Naive thymus-derived CD8-positive, alpha-beta T cell (primary cell): Measurements from ENCODE around the gene ADGRV1. TPM values are rescaled to one million over a fixed set of nuclear protein-coding genes. Genes with fewer than 3 reads are reported as not detected.

Experiments used
- ATAC-seq, 2 donors: fragments of 150-1000 bp; cut with Tn5 transposase in 1 of 2; sonication (Bioruptor Pico), chemical (Tn5 transposase) in 1 of 2; 1 replicate in 1 of 2; 2 replicates in 1 of 2; pipeline ENCODE4 v1.10.0; 2021; ENCODE audit warnings: mild to moderate bottlenecking in 2 of 2, moderate library complexity in 2 of 2
- POLR2A ChIA-PET: fragments of 350-600 bp; sonication (Branson Sonifier 250); formaldehyde crosslinking; loops from one replicate; lab custom pipeline; 2021; ENCODE audit warnings: antibody characterized with exemption; lab: Charles Lee
- DNase-seq, 10 donors: peaks; one replicate each; pipeline versions ENCODE4 v3.0.0 to v3.0.0-alpha.2; 2020 to 2022
- H3K27ac Mint-ChIP-seq, 10 donors: one replicate each; pipeline ENCODE4 v1.8.0; 2020 to 2022; ENCODE audit warnings: mild to moderate bottlenecking in 10 of 10, mixed read lengths in 10 of 10, moderate library complexity in 4 of 10, inconsistent platforms in 1 of 10
- H3K27me3 Mint-ChIP-seq, 5 donors: one replicate each; pipeline ENCODE4 v1.8.0; 2021 to 2022; ENCODE audit warnings: mixed read lengths in 5 of 5
- H3K36me3 Mint-ChIP-seq, 3 donors: one replicate each; pipeline ENCODE4 v1.8.0; 2020 to 2022; ENCODE audit warnings: mixed read lengths in 3 of 3, mild to moderate bottlenecking in 2 of 3, inconsistent platforms in 1 of 3
- H3K4me1 Mint-ChIP-seq, 4 donors: one replicate each; pipeline ENCODE4 v1.8.0; 2021 to 2022; ENCODE audit warnings: mixed read lengths in 4 of 4
- H3K4me3 Mint-ChIP-seq, 10 donors: one replicate each; pipeline ENCODE4 v1.8.0; 2020 to 2022; ENCODE audit warnings: mild to moderate bottlenecking in 10 of 10, mixed read lengths in 10 of 10, moderate library complexity in 6 of 10, inconsistent platforms in 1 of 10
- H3K9me3 Mint-ChIP-seq, 9 donors: one replicate each; pipeline ENCODE4 v1.8.0; 2020 to 2022; ENCODE audit warnings: mixed read lengths in 9 of 9, mild to moderate bottlenecking in 3 of 9, inconsistent platforms in 1 of 9, moderate library complexity in 1 of 9
- polyA plus RNA-seq, 3 donors: library from polyadenylated mRNA; unstranded; fragments of 300-500 nt; fragmentation: Illumina TruSeq; gene quantifications; one replicate each; pipeline ENCODE4 v1.2.3, GENCODE V29; 2021
- total RNA-seq, 8 experiments: library from RNA in 2 of 8; stranded (reverse) in 2 of 8; gene quantifications; one replicate each; pipeline ENCODE4 v1.2.3 and lab custom pipeline; 2021 to 2026

ADGRV1 gene
- total and polyA plus RNA-seq, 5 experiments from 2014 or later, result 0.08 to 0.37 (median 0.13) TPM; not detected in 2

DNA sequence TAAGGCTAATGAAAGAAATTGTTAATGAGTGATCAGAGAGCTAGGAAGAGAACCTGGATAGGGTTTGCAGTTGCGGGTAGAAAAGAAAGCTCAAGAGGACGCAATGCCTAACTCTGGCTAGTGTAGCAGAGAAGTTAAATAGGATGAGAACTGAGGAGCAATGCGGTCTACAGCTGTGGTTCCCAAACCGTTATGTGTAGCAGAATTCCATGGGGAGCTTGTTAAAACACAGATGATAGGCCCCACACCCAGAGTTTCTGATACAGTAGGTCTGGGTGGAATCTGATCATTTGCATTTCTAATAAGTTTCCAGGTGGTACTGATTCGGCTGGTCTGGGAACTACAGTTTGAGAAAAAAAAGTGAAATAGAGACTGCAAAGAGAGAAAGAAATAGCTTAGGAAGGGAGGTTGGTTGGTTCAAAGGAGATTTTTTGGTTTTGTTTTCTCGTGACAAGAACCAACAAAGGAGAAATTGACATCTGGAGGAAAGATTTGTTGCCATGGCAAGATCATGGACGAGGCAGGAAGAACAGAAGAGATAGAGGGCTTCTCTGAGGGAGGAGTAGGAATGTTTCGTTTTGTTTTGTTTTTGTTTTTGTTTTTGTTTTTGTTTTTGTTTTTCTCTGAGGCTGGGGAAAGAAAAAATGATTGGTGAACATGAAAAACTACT lies 548.4 kb downstream of the ADGRV1 start:
- no peak overlapping the region for H3K27ac Mint-ChIP-seq
- no peak for DNase-seq
- ATAC-seq, result no peak
- H3K36me3 Mint-ChIP-seq, result peaks cover 0 to 8% (median 0%) of the 10 kb centered on the region in 3 donors
- POLR2A ChIA-PET, result no interaction called here
- H3K9me3 Mint-ChIP-seq, result peaks cover 0 to 6% (median 0%) of the 10 kb centered on the region in 9 donors
- H3K4me3 Mint-ChIP-seq, result no peak overlapping the region
- no peaks in the 10 kb centered on the region for H3K4me1 Mint-ChIP-seq
- peaks cover 1 to 10% (median 4%) of the 10 kb centered on the region in 5 donors for H3K27me3 Mint-ChIP-seq

DNA sequence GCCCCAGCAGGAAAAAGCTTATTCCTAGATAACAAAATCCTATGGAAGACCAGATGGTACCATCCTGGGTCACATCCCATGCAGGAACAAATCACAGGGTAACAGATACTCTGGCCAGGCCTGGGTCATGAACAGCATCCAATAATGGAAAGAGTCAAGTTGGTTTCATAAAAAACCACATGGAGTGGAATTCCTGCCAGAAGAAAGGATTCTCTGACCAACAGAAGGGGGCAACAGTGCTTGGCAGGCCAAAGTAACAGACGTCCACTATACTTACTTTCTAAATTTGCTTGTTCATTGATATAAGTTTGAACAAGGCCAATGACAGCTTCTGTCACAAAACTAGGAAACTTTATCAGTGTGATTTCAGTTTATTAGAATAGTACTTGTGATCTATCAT lies 551.0 kb downstream of the ADGRV1 start:
- Mint-ChIP-seq H3K4me3 (no peak overlapping the region), H3K4me1 (peaks cover 0 to 2% (median 0%) of the 10 kb centered on the region in 4 donors), H3K27ac (no peak overlapping the region), H3K27me3 (peaks cover 1 to 10% (median 5%) of the 10 kb centered on the region in 5 donors), H3K9me3 (peaks cover 0 to 6% (median 0%) of the 10 kb centered on the region in 9 donors), H3K36me3 (peaks cover 0 to 8% (median 0%) of the 10 kb centered on the region in 3 donors)
- ATAC-seq (no peak), DNase-seq (no peak)
- POLR2A ChIA-PET, result no interaction called here

DNA sequence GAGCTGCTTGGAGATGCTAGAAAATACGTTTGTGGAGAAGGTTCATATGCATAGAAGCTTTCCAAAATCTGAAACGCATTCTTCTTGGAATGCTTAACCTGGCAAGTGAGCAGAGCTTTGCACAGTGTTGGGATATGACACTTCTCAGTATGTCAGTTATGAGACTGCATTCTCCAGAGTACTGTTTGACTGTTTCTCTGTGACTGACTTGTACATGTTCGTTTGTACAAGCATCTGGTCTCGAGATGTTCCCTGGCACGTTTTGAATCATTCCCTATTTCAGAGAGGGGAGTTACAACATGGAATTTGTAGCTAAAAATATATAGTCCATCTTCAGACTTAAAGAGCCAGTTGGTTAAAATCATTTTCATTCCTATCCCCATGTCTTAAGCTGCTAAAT lies 552.1 kb downstream of the ADGRV1 start:
- H3K27ac Mint-ChIP-seq, result peak overlapping the region in 1 of 10 donors; percentile 26
- H3K9me3 Mint-ChIP-seq, result peaks cover 0 to 3% (median 0%) of the 10 kb centered on the region in 9 donors
- DNase-seq, result no peak
- peaks cover 1 to 10% (median 5%) of the 10 kb centered on the region in 5 donors for H3K27me3 Mint-ChIP-seq
- H3K36me3 Mint-ChIP-seq, result peaks cover 0 to 8% (median 0%) of the 10 kb centered on the region in 3 donors
- peaks cover 0 to 6% (median 0%) of the 10 kb centered on the region in 4 donors for H3K4me1 Mint-ChIP-seq
- POLR2A ChIA-PET, result no interaction called here
- no peak for ATAC-seq
- H3K4me3 Mint-ChIP-seq, result no peak overlapping the region

DNA sequence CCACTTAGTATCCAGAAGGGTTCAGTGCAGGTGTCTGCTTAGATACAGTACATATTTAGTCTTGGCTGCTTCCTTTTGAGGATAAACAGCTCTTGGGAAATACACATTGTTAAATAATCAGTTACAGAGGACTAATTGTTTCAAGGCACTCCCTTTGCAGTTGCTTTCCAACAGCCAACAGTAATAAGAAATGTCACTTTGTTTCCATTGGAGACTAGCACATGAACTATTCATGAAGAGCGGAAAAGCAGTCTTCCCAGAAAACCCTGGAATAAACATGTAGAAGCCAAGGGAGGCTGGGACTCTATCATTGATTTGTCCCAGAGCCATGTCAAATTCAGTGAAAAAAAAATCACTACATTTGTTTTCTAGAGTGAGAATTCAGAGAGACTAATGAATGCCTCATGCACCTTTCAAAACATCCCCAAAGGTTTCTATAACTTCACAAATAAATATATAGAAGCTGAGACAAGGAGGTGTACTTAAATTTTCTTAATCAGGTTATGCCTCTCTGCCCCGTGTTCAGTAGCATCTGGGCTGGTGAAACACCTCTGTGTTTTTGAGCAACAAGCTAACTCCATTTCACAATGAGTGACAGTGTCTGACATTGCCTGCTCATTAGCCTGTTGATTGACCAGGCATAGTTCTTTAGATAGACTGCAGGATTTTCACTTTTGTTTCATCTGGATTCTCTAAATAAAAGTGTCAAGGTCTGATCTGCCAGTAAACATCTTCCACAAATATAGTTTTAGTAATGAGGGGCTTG lies 553.1 kb downstream of the ADGRV1 start:
- Mint-ChIP-seq H3K4me3 (no peak overlapping the region), H3K27me3 (peaks cover 1 to 10% (median 4%) of the 10 kb centered on the region in 5 donors), H3K9me3 (peaks cover 0 to 1% (median 0%) of the 10 kb centered on the region in 9 donors), H3K27ac (peak overlapping the region in 1 of 10 donors; percentile 40), H3K4me1 (peaks cover 0 to 6% (median 0%) of the 10 kb centered on the region in 4 donors), H3K36me3 (peaks cover 0 to 5% (median 0%) of the 10 kb centered on the region in 3 donors)
- ATAC-seq (no peak), DNase-seq (no peak)
- POLR2A ChIA-PET, result no interaction called here

DNA sequence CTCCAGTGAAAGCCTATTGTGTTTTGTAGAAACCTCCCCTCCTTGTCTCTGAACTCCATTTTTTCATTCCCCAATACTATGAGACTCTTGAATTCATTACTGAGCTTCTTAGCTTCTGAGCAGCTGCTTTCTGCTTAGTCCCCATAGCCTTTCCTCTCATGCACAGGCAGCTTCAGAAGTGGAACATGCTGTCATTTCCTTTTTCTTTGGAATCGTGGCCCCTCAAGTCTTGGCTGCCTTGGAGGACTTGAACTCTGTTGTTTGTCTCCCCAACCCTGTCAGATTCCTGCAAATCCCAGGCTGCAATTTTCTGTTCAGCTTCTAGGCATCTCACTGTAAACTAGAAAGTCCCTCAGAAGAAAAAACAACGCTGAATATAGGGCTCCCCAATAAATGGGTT lies 556.1 kb downstream of the ADGRV1 start:
- H3K4me1 Mint-ChIP-seq, result peaks cover 0 to 6% (median 0%) of the 10 kb centered on the region in 4 donors
- no peaks in the 10 kb centered on the region for H3K36me3 Mint-ChIP-seq
- POLR2A ChIA-PET, result no interaction called here
- no peak overlapping the region for H3K4me3 Mint-ChIP-seq
- DNase-seq, result no peak
- no peaks in the 10 kb centered on the region for H3K9me3 Mint-ChIP-seq
- no peak overlapping the region for H3K27ac Mint-ChIP-seq
- peaks cover 3 to 10% (median 4%) of the 10 kb centered on the region in 5 donors for H3K27me3 Mint-ChIP-seq
- no peak for ATAC-seq

DNA sequence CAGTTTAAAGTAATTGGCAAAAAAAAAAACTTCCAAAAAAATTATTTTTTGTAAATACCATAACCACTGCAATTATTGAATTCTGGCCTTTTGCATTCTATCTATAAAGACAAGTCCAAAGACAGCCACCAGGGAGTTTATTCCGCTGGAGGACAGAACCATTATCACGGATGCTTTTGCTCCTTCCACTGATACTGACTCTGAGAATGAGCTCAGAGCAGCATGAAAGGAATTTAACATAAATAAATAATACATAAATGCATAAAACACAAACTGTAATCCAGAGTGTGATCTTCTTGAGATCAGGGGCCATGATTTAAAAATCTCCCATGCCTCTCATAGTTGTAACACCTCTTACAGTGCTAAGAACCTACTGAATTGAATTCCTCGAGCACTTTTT lies 559.8 kb downstream of the ADGRV1 start:
- Mint-ChIP-seq H3K4me1 (peaks cover 0 to 6% (median 0%) of the 10 kb centered on the region in 4 donors), H3K9me3 (no peaks in the 10 kb centered on the region), H3K4me3 (no peak overlapping the region), H3K27ac (no peak overlapping the region), H3K36me3 (no peaks in the 10 kb centered on the region), H3K27me3 (peaks cover 0 to 1% (median 0%) of the 10 kb centered on the region in 5 donors)
- POLR2A ChIA-PET, result no interaction called here
- ATAC-seq (no peak), DNase-seq (no peak)

DNA sequence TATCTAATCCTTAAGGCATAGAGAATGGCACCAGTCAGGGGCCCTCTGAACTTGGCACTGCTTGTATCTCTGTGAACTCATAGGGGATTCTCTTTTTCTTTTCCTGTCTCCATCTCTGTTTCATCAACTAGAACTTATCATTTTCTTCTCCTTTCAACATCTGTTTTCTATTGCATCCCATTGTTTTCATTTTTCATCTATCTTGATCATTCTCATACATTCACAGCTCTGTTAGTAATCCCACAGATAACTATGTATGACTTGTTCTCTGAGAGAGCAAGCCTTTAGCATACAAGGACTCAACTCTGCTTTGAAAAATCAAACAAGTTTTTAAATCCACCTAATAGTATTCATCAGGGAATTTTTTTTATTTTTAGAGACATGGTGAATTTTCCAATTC lies 560.2 kb downstream of the ADGRV1 start:
- H3K4me3 Mint-ChIP-seq, result no peak overlapping the region
- H3K27ac Mint-ChIP-seq, result no peak overlapping the region
- no peaks in the 10 kb centered on the region for H3K9me3 Mint-ChIP-seq
- POLR2A ChIA-PET, result no interaction called here
- peaks cover 0 to 1% (median 0%) of the 10 kb centered on the region in 5 donors for H3K27me3 Mint-ChIP-seq
- no peak for ATAC-seq
- H3K36me3 Mint-ChIP-seq, result no peaks in the 10 kb centered on the region
- DNase-seq, result no peak
- peaks cover 0 to 6% (median 0%) of the 10 kb centered on the region in 4 donors for H3K4me1 Mint-ChIP-seq

DNA sequence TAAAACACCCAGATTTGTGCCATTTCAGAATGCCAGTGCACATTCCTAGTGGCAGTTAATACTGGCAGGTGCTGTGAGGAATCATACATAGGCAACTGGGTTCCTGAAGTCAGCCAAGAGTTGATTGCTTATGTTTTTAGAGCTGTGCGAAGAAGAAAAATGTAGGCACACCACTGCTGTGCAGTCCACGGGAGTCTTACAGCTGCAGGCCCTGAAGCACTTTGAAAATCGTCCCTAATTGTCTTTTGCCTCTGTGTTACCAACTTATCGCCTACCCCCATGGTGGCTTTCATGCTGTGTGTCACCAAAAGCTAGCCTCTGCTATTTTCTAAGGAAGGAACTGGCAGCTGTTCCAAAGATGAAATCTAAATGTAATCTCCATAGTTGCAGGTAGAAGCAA lies 560.6 kb downstream of the ADGRV1 start:
- Mint-ChIP-seq H3K36me3 (no peaks in the 10 kb centered on the region), H3K27ac (peak overlapping the region in 1 of 10 donors; percentile 23), H3K4me1 (peaks cover 0 to 6% (median 0%) of the 10 kb centered on the region in 4 donors), H3K9me3 (no peaks in the 10 kb centered on the region), H3K27me3 (peaks cover 0 to 1% (median 0%) of the 10 kb centered on the region in 5 donors), H3K4me3 (no peak overlapping the region)
- DNase-seq (no peak), ATAC-seq (no peak)
- POLR2A ChIA-PET, result no interaction called here

DNA sequence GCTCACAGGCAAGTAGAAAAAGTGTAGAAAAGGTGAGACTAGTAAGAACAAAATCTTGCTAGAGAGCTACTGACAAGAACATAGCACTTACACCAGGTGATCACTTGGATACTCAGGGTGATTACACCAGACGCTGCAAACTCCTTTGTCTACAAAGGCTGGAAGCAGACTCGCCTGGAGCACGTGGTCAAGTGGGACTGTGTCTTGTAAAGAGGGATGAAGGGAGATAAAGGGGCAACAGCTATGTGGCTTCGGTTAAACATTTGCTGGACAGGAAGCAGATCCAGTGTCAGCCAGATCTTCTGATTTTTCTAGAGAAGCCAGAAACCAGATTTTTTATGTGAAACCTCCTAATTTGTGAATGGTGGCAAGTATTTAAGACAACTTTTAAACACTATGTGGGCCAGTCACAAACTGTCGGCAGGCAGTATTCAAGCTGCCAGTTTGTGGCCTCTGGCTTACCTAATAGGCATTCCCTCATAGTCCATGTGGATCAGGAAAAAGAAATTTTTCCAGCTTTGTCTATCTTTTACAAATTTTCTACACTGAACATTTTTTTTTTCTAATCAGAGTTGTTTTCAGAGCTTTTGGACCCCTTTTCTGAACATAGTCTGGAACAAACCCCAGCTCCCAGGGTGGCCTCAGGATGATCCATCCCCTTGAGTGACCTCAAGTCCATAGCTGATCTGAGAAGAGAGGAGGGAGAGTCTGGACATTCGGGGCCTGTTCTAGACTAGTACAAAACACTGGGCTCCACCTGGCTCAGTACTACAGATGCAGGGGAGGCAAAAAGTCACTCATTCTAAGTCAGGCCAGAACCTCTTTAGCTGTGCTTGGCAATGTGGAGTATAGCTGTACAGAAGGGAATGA lies 561.6 kb downstream of the ADGRV1 start:
- no peak for ATAC-seq
- no peaks in the 10 kb centered on the region for H3K36me3 Mint-ChIP-seq
- POLR2A ChIA-PET, result no interaction called here

DNA sequence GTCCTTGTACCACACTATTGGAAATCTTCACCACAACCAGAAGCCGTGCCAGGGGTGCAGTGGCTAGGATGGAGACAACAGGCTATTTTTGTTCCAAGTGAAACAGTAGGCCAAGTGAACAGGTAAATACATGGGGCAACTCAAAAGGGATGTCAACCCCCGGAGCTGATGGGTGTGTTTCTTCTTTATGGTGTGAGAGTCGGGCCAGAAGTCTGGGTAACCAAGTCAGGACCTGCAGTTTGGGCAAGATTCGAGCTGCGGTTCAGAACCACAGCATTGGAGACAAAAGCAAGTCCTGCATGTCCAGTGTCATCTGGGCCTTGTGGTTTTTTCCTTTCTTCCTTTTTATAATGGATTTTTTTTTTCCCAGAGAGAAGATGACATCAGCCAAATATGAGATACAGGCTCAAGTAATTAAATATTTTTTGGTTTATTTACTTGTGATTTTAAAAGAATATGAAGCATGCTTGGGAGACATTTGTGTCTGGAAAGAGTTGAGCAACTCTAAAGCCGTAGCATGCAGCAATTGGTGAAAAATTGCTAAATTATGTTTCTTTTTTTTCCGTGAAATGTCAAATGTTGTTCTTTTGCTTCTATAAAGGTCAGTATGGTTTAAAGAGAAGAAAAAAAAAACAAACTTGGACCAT lies 562.9 kb downstream of the ADGRV1 start:
- Mint-ChIP-seq H3K9me3 (no peaks in the 10 kb centered on the region), H3K4me1 (no peaks in the 10 kb centered on the region), H3K27me3 (peaks cover 0 to 1% (median 0%) of the 10 kb centered on the region in 5 donors), H3K27ac (no peak overlapping the region), H3K4me3 (no peak overlapping the region), H3K36me3 (no peaks in the 10 kb centered on the region)
- DNase-seq, result no peak
- POLR2A ChIA-PET, result no interaction called here
- no peak for ATAC-seq

More for the DNA sequence above, 561.6 kb downstream of the ADGRV1 start:
- no peak for DNase-seq
- Mint-ChIP-seq H3K27ac (no peak overlapping the region), H3K4me3 (no peak overlapping the region), H3K27me3 (peaks cover 0 to 1% (median 0%) of the 10 kb centered on the region in 5 donors), H3K9me3 (no peaks in the 10 kb centered on the region), H3K4me1 (no peaks in the 10 kb centered on the region)

DNA sequence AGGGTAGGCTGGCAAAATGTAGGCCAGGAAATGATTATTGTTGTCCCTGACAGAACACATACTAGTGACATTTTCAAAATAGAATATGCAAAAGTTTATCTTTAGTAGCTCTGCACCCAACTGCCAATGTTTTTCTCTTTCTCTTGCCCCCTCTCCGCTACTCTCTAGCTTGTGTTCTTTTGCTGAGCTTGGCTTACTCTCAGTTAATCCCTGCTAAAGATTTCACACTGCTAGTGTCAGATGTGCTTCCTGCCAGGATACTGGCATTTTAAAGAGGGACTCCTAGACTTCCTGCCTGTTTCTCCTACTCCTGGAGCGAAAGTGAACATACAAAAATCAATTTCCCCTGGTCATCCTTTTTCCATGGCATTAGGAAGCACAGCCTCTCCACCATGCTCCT lies 564.1 kb downstream of the ADGRV1 start:
- DNase-seq, result no peak
- H3K4me1 Mint-ChIP-seq, result no peaks in the 10 kb centered on the region
- POLR2A ChIA-PET, result no interaction called here
- peaks cover 0 to 1% (median 0%) of the 10 kb centered on the region in 5 donors for H3K27me3 Mint-ChIP-seq
- no peak for ATAC-seq
- no peak overlapping the region for H3K27ac Mint-ChIP-seq
- H3K9me3 Mint-ChIP-seq, result no peaks in the 10 kb centered on the region
- H3K36me3 Mint-ChIP-seq, result no peaks in the 10 kb centered on the region
- H3K4me3 Mint-ChIP-seq, result no peak overlapping the region

DNA sequence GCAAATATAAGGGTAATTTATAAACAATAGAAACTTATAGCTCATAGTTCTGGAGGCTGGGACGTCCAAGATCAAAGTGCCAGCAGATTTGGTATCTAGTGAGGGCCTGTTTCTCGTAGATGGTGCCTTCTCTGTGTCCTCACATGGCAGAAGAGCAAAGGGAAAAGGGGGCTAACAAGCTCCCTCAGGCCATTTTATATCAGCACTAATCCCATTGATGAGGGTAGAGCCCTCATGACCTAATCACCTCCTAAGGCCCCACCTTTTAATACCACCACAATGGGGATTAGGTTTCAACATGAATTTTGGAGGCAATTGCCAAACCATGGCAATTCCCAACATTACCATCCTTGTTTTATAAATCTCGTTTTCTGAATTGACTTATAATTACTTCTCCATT lies 564.7 kb downstream of the ADGRV1 start:
- ATAC-seq, result no peak
- Mint-ChIP-seq H3K9me3 (no peaks in the 10 kb centered on the region), H3K36me3 (no peaks in the 10 kb centered on the region), H3K27ac (no peak overlapping the region), H3K27me3 (no peaks in the 10 kb centered on the region), H3K4me1 (no peaks in the 10 kb centered on the region), H3K4me3 (no peak overlapping the region)
- no peak for DNase-seq
- POLR2A ChIA-PET, result no interaction called here
